Endothelial cell of hepatic sinusoid (primary cell): Measurements from ENCODE around the gene NBEAL2.

ENCODE experiments used
- in situ Hi-C: cut with HindIII; loops from 2 replicates; pipeline ENCODE4 v1.10.0; 2017; ENCODE audit warnings: low sequenced_read_pairs

Gene NBEAL2

GRCh38 chr3:46985588-46985987 is 6.1 kb downstream of the NBEAL2 start:
- in situ Hi-C loops = no loop called here

DNA sequence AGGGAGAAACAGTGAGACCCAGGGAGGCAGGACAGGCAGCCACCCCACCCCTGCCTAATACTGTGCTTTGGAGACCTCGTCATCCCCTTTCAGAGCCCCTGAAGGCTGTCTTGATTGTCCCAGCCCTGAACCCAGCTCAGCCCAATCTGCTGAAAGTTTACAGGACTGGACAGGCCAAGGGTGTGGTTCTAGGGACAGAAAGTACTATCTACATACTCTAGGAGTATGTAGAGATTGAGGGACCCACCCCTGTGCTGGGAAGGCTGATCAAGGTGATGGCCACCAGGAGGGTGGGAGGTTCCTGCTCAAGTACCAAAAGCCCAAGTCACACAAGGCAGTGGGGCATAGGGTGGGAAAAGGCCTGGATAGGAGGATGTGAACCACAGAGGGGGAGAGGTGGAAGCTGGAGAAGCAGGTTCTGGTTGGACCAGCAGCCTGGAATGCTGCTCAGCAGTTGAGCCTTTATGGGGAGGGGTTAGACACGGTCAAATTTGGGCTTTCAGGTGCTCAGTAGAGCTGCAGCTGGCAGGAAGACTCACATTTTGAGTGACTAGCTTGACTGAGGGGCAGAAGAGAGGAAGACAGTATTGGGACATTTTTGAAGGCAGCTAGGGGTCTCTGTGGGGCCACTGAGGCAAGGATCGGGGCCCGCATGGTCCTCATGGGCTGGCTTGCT is 6.7 kb downstream of the NBEAL2 start:
- in situ Hi-C loops = no loop called here

- in situ Hi-C loops = no loop called here
Measured at GRCh38 chr3:46986782-46987310, 7.4 kb downstream of the NBEAL2 start.

DNA sequence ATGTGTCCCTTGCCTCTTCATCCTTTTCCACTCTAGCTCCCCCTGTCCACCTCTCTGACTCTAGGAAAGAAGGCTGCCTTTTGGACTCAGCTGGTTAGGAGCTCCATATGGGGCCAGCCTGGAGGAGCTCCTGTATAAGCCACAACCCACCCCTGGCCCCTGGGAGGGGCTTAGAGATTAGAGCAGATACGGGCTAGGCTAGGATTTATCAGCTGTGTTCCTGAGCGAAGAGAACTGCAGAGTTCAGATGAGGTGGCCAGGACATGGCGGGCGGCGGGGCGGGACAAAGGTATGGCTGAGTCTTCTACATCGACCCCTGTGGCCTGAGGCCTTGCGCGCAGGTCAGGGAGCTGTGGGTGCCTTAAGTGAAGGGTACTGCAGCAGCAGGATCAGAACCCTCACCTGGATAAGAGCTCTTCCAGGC is 7.9 kb downstream of the NBEAL2 start:
- in situ Hi-C loops = no loop called here

- in situ Hi-C loops = no loop called here
Measured at GRCh38 chr3:46987743-46988401, 8.4 kb downstream of the NBEAL2 start.

DNA sequence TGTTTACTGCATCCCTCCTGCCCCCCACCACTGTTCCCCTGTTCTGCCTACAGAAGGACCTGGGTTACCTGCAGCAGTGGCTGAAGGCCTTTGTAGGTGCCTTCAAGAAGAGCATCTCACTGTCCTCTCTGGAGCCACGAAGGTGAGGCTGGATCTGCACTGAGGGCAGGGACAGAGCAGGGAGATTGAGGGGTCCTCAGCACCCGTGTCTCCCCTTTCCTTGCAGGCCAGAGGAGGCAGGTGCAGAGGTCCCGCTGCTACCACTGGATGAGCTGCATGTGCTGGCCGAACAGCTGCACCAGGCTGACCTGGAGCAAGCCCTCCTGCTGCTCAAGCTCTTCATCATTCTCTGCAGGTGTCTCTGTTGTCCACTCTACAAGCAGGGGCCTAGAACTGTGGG is 9.2 kb downstream of the NBEAL2 start:
- in situ Hi-C loops = no loop called here

GRCh38 chr3:46989146-46989810 is 9.8 kb downstream of the NBEAL2 start:
- in situ Hi-C loops = no loop called here

GRCh38 chr3:46990573-46991374 is 11.3 kb downstream of the NBEAL2 start:
- in situ Hi-C loops = no loop called here

GRCh38 chr3:46991406-46992165 is 12.1 kb downstream of the NBEAL2 start:
- in situ Hi-C loops = no loop called here

- in situ Hi-C loops = no loop called here
Measured at GRCh38 chr3:46992231-46992630, 12.8 kb downstream of the NBEAL2 start.

DNA sequence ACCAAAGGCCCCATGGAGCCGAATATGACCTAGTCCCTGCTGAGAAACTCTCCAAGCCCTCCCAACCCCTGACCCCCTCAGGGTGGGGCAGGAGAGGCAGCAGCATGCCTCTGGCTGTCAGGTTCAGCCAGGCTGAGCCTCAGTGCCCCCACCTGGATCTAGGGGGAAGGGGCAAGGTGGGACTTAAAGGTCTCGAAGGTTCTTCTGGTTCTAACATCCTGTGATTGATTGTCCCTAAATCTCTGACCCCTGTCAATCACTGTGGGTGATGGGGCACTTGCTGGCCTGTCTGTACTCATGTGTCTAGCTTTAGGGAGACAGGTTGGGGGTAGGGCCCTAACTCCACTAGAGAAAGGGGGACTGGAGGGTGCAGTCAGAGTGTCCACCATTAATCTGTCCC is 13.8 kb downstream of the NBEAL2 start:
- in situ Hi-C loops = no loop called here

DNA sequence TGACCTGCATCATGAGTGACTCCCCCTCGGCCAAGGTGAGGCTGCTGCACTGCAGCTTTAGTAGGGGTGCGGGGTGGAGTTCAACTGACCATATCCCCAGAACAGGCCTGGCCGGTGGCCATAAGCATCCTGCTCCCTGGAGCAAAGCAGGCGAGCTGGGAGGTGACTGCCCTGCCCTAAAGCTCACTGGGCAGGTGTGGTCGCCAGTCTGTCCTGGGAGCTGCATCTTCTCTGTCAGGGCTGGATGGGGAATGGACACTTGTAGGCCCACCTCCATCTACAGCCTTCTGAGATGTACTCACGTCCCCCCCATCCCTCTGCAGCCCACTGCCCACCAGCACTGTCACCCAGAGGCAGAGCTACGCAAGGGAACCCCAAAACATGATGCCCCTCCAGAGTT is 14.5 kb downstream of the NBEAL2 start:
- in situ Hi-C loops = no loop called here

- in situ Hi-C loops = no loop called here
Measured at GRCh38 chr3:46994801-46995731, 15.6 kb downstream of the NBEAL2 start.

DNA sequence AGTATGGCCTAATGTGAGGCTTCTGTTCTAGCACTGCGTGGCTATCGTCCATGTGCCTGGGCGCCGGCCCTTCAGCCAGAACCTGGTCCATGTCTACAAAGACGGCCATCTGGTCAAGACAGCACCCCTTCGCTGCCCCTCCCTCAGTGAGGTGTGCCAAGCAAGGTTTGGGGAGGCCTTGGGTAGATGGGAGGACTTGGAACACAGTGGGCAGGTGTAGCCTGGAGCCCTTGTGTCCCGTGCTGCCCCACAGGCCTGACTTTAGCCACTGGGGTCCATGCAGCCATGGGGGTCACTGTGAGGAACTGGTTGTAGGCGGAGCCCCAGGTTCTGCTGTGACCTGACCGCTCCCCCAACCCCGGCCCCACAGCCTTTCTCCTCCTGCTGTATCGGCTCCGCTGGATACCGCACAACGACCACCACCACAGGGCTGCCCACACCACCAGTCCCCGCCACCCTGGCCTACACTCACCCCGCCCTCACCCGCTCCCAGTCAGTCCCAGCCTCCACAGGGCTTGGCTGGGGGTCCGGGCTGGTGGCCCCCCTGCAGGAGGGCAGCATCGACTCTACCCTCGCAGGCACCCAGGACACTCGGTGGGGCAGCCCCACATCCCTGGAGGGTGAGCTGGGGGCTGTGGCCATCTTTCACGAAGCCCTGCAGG is 16.6 kb downstream of the NBEAL2 start:
- in situ Hi-C loops = no loop called here

DNA sequence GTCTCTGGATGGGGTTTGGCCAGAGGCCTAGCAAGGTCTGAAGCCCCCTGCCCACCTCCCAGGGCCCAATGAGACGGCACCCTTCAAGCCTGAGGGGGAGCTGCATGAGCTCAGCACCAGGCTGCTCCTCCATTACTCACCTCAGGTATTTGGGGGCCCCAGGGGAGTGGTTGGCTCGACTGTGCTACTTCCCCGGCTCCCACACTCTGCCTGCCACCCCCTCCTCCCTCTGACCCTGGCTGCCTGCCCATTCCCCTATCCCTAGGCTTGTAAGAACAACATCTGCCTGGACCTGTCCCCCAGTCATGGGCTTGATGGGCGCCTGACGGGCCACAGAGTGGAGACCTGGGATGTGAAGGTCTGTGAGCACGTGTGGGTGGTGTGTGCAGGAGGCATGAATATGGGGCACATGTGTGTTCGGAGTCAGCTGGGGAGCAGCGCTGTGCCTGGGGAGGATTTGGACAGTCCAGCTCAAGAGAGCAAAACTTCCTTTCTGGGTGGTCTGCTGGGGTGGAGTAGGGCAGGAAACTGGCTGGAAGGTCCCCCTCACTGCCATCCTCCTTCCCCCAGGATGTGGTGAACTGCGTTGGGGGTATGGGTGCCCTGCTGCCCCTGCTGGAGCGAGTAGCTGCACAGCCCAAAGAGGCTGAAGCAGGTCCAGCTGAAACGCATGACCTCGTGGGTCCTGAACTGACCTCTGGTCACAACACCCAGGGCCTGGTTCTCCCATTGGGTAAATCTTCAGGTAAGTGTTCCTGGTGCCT is 17.4 kb downstream of the NBEAL2 start:
- in situ Hi-C loops = no loop called here

- in situ Hi-C loops = no loop called here
Measured at GRCh38 chr3:46997453-46998091, 18.1 kb downstream of the NBEAL2 start.

DNA sequence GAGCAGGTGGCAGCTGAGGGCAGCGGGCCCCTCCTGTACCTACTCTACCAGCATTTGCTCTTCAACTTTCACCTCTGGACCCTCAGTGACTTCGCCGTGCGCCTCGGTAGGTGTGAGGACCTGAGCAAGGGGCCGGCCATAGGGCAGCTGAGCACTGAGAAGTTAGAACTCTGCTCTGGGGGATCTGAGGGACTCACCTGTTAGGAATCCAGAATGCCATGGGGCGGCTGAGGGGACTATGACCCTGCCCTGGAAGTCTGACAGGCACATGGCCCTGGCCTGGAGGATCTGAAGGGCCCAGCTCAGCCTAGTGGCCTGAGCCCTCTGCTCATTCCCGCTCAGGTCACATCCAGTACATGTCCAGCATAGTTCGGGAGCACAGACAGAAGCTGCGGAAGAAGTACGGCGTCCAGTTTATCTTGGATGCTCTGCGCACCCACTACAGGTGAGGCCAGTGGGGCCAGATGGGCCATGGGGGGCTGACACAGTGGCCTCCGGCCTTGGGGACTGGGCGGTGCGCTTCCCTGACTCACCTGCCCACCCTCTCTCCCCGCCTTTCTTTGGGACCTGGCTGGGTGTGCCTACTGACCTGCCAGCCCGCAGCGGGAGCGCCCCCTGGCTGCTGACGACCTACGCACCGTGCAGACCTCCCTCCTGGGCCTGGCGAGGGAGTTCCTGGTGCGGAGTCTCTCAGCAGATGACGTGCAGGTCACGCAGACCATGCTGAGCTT is 18.8 kb downstream of the NBEAL2 start:
- in situ Hi-C loops = no loop called here
